T-cell (primary cell): ENCODE data around the gene CA5A. TPM values are rescaled to one million over a fixed set of nuclear protein-coding genes. Genes with fewer than 3 reads are reported as not detected.
A peak's percentile ranks its signal among the peaks of the same experiment; 100 is the strongest.

Experiments used
- ATAC-seq, 4 experiments: fragments of 200-7000 bp in 3 of 4; fragments of 150-1000 bp in 1 of 4; cut with Tn5 transposase; replicated peaks in 1 of 4; 1 replicate in 3 of 4; 2 replicates in 1 of 4; pipeline ENCODE4 v1.10.0; 2021; ENCODE audit warnings: moderate library complexity in 3 of 4, mild to moderate bottlenecking in 2 of 4, moderate number of reproducible peaks in 1 of 4
- CTCF ChIA-PET, 2 donors: fragments of 300-600 bp; sonication (Branson Sonifier 250); formaldehyde crosslinking; loops; one replicate each; lab custom pipeline; 2022; ENCODE audit warnings: antibody characterized with exemption in 2 of 2; lab: Charles Lee
- POLR2A ChIA-PET, 2 donors: fragments of 300-600 bp; sonication (Branson Sonifier 250); formaldehyde crosslinking; loops; one replicate each; lab custom pipeline; 2022; ENCODE audit warnings: antibody characterized with exemption in 2 of 2; lab: Charles Lee
- DNase-seq, 35 experiments: peaks; one replicate each; pipeline versions ENCODE4 v3.0.0 to v3.0.0-alpha.2; 2013 to 2023
- H3K27ac ChIP-seq: one replicate; pipeline ENCODE4 v1.5.1; 2013; ENCODE audit warnings: low read length
- H3K27me3 ChIP-seq, 2 experiments: replicated peaks in 1 of 2; 1 replicate in 1 of 2; 2 replicates in 1 of 2; pipeline versions ENCODE4 v1.6.1 to v1.7.0; 2013; ENCODE audit warnings: low read length in 1 of 2, mixed read lengths in 1 of 2; ENCODE audit not compliant: control insufficient read depth in 2 of 2, insufficient read depth in 2 of 2; ENCODE audit errors: extremely low read depth in 1 of 2
- H3K36me3 ChIP-seq, 2 donors: 1 replicate in 1 of 2; 2 replicates in 1 of 2; pipeline versions ENCODE4 v1.6.1 to v1.7.0; 2013; ENCODE audit warnings: low read length in 1 of 2; ENCODE audit not compliant: control insufficient read depth in 2 of 2, insufficient read depth in 1 of 2; ENCODE audit errors: extremely low read depth in 1 of 2
- H3K4me1 ChIP-seq, 2 experiments: 1 replicate in 1 of 2; 2 replicates in 1 of 2; pipeline versions ENCODE4 v1.6.1 to v1.7.0; 2013; ENCODE audit warnings: low read length in 2 of 2, mixed read lengths in 1 of 2; ENCODE audit not compliant: insufficient read depth in 2 of 2, control insufficient read depth in 1 of 2; ENCODE audit errors: extremely low read depth in 1 of 2
- H3K4me3 ChIP-seq, 2 donors: 1 replicate in 1 of 2; 2 replicates in 1 of 2; pipeline versions ENCODE4 v1.5.1 to v1.7.0; 2013; ENCODE audit warnings: mild to moderate bottlenecking in 2 of 2, low read length in 1 of 2, moderate library complexity in 1 of 2; ENCODE audit not compliant: control insufficient read depth in 1 of 2; ENCODE audit errors: extremely low read depth in 1 of 2
- H3K9me3 ChIP-seq: 2 replicates; pipeline ENCODE4 v1.7.0; 2013
- H3K27ac Mint-ChIP-seq, 2 donors: one replicate each; pipeline ENCODE4 v1.8.0; 2020 to 2021; ENCODE audit warnings: mild to moderate bottlenecking in 2 of 2, mixed read lengths in 2 of 2
- H3K27me3 Mint-ChIP-seq, 2 donors: one replicate each; pipeline ENCODE4 v1.8.0; 2021 to 2022; ENCODE audit warnings: mixed read lengths in 2 of 2
- H3K36me3 Mint-ChIP-seq: one replicate; pipeline ENCODE4 v1.8.0; 2021; ENCODE audit warnings: mixed read lengths
- H3K4me1 Mint-ChIP-seq, 3 donors: one replicate each; pipeline ENCODE4 v1.8.0; 2020 to 2022; ENCODE audit warnings: mixed read lengths in 3 of 3, mild to moderate bottlenecking in 1 of 3
- H3K4me3 Mint-ChIP-seq, 3 donors: one replicate each; pipeline ENCODE4 v1.8.0; 2020 to 2022; ENCODE audit warnings: mild to moderate bottlenecking in 3 of 3, mixed read lengths in 3 of 3, moderate library complexity in 3 of 3
- H3K9me3 Mint-ChIP-seq, 3 donors: one replicate each; pipeline ENCODE4 v1.8.0; 2020 to 2022; ENCODE audit warnings: mixed read lengths in 3 of 3
- WGBS: methylation state at CpG from one replicate; pipeline ENCODE4 v1.1.5; 2013; ENCODE audit warnings: missing lambda C conversion rate; ENCODE audit not compliant: insufficient coverage; 5-methylcytosine and 5-hydroxymethylcytosine counted together
- total RNA-seq, 35 experiments: library from RNA in 6 of 35; stranded (reverse) in 6 of 35; fragments of 120-200 nt in 1 of 35; gene quantifications; one replicate each; pipeline versions ENCODE4 v1.2.1 to v1.2.4 and lab custom pipeline; 2013 to 2026

Gene CA5A
- total RNA-seq, 5 donors from 2014 or later (not counting 1 experiment from before 2014, with no cell fraction given): 0.20 TPM; not detected in 4

GRCh38 chr16:87966064-87966645, 29.8 kb upstream of the CA5A start:
- no peak for ATAC-seq
- peaks cover 0 to 7% of the 10 kb centered on the region in 2 donors for H3K36me3 ChIP-seq
- DNase-seq: no peak
- H3K27ac Mint-ChIP-seq: peak overlapping the region; percentile 70 to 73
- H3K4me1 ChIP-seq: peaks cover 16 to 42% of the 10 kb centered on the region in 2 experiments
- no peak overlapping the region for H3K27ac ChIP-seq
- POLR2A ChIA-PET: no interaction called here
- H3K27me3 ChIP-seq: no peaks in the 10 kb centered on the region
- H3K27me3 Mint-ChIP-seq: no peaks in the 10 kb centered on the region
- H3K4me3 Mint-ChIP-seq: peak overlapping the region in 1 of 3 donors; percentile 58
- H3K4me1 Mint-ChIP-seq: peaks cover 67 to 73% (median 68%) of the 10 kb centered on the region in 3 donors
- no peak overlapping the region for H3K4me3 ChIP-seq
- H3K36me3 Mint-ChIP-seq: peaks cover 20% of the 10 kb centered on the region
- no peaks in the 10 kb centered on the region for H3K9me3 ChIP-seq
- CTCF ChIA-PET: no interaction called here
- H3K9me3 Mint-ChIP-seq: peaks cover 0 to 4% (median 3%) of the 10 kb centered on the region in 3 donors
- 71% methylated on average over 2 of the region's 5 CpGs for WGBS

DNA sequence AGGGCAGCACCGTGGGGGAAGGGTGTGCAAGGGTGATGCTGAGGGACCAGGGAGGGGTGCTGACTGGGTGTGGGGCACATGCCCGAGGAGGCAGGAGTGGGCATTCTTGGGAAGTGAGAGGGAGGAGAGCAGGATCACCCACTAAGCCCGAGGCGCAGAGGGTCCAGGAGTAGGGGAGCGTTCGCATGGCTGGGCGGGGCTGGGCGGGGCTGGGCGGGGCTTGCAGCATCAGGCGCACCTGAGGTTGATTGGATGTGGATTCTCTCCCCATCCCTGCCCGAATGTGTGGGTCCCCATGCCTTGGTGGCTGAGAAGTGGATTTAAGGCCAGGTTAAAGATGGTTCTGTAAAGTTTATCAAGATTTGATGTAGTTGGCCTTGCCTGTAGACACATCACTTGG, 29.1 kb upstream of the CA5A start:
- Mint-ChIP-seq H3K4me3 (peak overlapping the region in 1 of 3 donors; percentile 63), H3K4me1 (peaks cover 72 to 77% (median 73%) of the 10 kb centered on the region in 3 donors), H3K9me3 (no peaks in the 10 kb centered on the region), H3K27me3 (no peaks in the 10 kb centered on the region), H3K36me3 (peaks cover 14% of the 10 kb centered on the region), H3K27ac (peak overlapping the region in 1 of 2 donors; percentile 71)
- peaks cover 16 to 42% of the 10 kb centered on the region in 2 experiments for H3K4me1 ChIP-seq
- H3K27ac ChIP-seq: no peak overlapping the region
- H3K27me3 ChIP-seq: no peaks in the 10 kb centered on the region
- WGBS: 100% methylated on average over 5 of the region's 11 CpGs
- no peaks in the 10 kb centered on the region for H3K9me3 ChIP-seq
- ChIA-PET POLR2A (no interaction called here), CTCF (no interaction called here)
- H3K36me3 ChIP-seq: peaks cover 0 to 6% of the 10 kb centered on the region in 2 donors
- no peak for DNase-seq
- H3K4me3 ChIP-seq: no peak overlapping the region
- ATAC-seq: no peak

- peaks cover 5% of the 10 kb centered on the region for H3K36me3 Mint-ChIP-seq
- peak overlapping the region; percentile 52 to 79 for H3K27ac Mint-ChIP-seq
- 94% methylated on average over 18 of the region's 19 CpGs for WGBS
- H3K4me1 Mint-ChIP-seq: peaks cover 75 to 81% (median 75%) of the 10 kb centered on the region in 3 donors
- ATAC-seq: no peak
- H3K4me3 ChIP-seq: no peak overlapping the region
- ChIA-PET POLR2A (interaction anchor here in 1 of 2 donors (0.5 kb wide), 1 partner anchor 199 kb away, joined by 10 read pairs; no protein-coding TSS in a partner anchor), CTCF (interaction anchor here in 1 of 2 donors (1.7 kb wide), 1 partner anchor 13 kb away, joined by 4 read pairs; the partner anchor contains the start of gene BANP)
- H3K27ac ChIP-seq: peak overlapping the region; percentile 8
- DNase-seq: no peak
- H3K27me3 ChIP-seq: no peaks in the 10 kb centered on the region
- peaks cover 16 to 52% of the 10 kb centered on the region in 2 experiments for H3K4me1 ChIP-seq
- no peaks in the 10 kb centered on the region for H3K9me3 ChIP-seq
- H3K27me3 Mint-ChIP-seq: no peaks in the 10 kb centered on the region
- no peaks in the 10 kb centered on the region for H3K9me3 Mint-ChIP-seq
- peak overlapping the region in 1 of 3 donors; percentile 63 for H3K4me3 Mint-ChIP-seq
- peaks cover 0 to 6% of the 10 kb centered on the region in 2 donors for H3K36me3 ChIP-seq
Measured at GRCh38 chr16:87964049-87964659, 27.8 kb upstream of the CA5A start.

DNA sequence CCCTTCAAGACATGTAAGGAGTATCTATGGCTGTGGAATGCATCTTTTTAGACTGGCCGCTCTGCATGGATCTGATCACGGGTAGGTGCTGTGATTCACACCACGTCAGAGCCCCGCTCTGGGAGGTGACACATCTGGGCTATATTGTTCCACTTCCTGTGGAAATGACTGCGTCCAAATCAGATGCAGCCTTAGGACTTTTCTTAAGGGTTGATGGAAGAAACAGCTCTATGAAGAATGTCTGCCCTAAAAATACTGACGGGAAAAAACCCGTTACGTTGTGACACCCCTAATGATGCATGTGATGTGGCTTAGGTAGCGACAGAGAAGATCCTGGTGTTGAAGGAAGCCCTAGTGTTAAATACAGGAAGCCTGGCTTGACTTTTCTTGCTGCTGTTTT, 27.1 kb upstream of the CA5A start:
- peaks cover 3% of the 10 kb centered on the region for H3K36me3 Mint-ChIP-seq
- 4% methylated on average over 7 of the region's 9 CpGs for WGBS
- peak; percentile 80 to 90 (median 88) for ATAC-seq
- CTCF ChIA-PET: interaction anchor here in 1 of 2 donors (1.7 kb wide), 1 partner anchor 12 kb away, joined by 4 read pairs; the partner anchor contains the start of gene BANP
- H3K27me3 Mint-ChIP-seq: no peaks in the 10 kb centered on the region
- POLR2A ChIA-PET: interaction anchor here in 1 of 2 donors (0.5 kb wide), 1 partner anchor 199 kb away, joined by 10 read pairs; no protein-coding TSS in a partner anchor
- peaks cover 75 to 81% (median 78%) of the 10 kb centered on the region in 3 donors for H3K4me1 Mint-ChIP-seq
- Histone ChIP-seq H3K27ac (peak overlapping the region; percentile 8), H3K9me3 (no peaks in the 10 kb centered on the region), H3K4me1 (peaks cover 19 to 56% of the 10 kb centered on the region in 2 experiments), H3K27me3 (no peaks in the 10 kb centered on the region), H3K4me3 (no peak overlapping the region), H3K36me3 (peaks cover 5 to 6% of the 10 kb centered on the region in 2 donors)
- DNase-seq: peak in 33 of 35 experiments; percentile 26 to 69 (median 47)
- H3K9me3 Mint-ChIP-seq: no peaks in the 10 kb centered on the region
- peak overlapping the region in 2 of 3 donors; percentile 55 to 63 for H3K4me3 Mint-ChIP-seq
- H3K27ac Mint-ChIP-seq: peak overlapping the region; percentile 16 to 79

DNA sequence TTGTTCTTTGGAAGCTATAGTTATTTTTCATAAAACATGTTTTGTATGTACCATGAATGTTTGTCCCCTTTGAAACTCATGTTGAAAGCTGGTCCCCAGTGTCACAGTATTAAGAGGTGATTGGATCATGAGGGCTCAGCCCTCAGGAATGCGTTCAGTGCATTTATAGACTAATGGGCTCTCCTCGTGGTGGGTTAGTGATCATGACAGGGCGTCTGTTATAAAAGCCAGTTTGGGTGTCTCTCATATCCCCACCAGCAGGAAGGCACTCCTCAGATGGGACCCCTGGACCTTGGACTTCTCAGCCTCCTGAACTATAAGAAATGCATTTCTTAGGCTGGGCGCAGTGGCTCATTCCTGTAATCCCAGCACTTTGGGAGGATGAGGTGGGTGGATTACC, 25.3 kb upstream of the CA5A start:
- H3K4me3 Mint-ChIP-seq: no peak overlapping the region
- DNase-seq (no peak), ATAC-seq (no peak)
- peaks cover 15% of the 10 kb centered on the region for H3K36me3 Mint-ChIP-seq
- ChIA-PET POLR2A (interaction anchor here in 1 of 2 donors (0.6 kb wide), 1 partner anchor 113 kb away, joined by 4 read pairs; no protein-coding TSS in a partner anchor), CTCF (no interaction called here)
- H3K9me3 Mint-ChIP-seq: no peaks in the 10 kb centered on the region
- WGBS: 100% methylated on average over 1 of the region's 4 CpGs
- no peak overlapping the region for H3K27ac Mint-ChIP-seq
- H3K27me3 Mint-ChIP-seq: no peaks in the 10 kb centered on the region
- Histone ChIP-seq H3K9me3 (no peaks in the 10 kb centered on the region), H3K4me1 (peaks cover 26 to 68% of the 10 kb centered on the region in 2 experiments), H3K4me3 (no peak overlapping the region), H3K36me3 (peaks cover 6 to 9% of the 10 kb centered on the region in 2 donors), H3K27me3 (no peaks in the 10 kb centered on the region), H3K27ac (no peak overlapping the region)
- peaks cover 85 to 92% (median 92%) of the 10 kb centered on the region in 3 donors for H3K4me1 Mint-ChIP-seq

DNA sequence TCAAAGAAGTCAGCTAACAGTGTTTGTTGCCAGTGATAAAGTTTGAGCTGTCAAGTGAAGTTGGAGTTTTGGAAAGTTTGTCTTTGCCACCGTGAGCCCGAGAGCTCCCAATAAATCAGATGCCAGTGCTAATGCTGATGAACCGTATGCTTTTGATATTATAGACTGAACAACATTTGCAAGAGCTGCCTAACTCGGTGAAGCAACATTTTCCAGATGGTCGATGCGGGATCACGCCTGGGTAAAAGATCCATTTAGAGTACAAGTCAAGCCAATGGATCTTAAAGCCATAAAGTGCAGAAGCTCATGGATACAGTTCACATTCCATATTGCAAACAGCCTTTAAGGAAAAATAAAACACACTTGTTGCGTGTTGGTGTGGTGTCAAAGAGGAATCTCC, 24.5 kb upstream of the CA5A start:
- CTCF ChIA-PET: no interaction called here
- Mint-ChIP-seq H3K9me3 (no peaks in the 10 kb centered on the region), H3K27me3 (no peaks in the 10 kb centered on the region), H3K36me3 (peaks cover 15% of the 10 kb centered on the region), H3K4me1 (peaks cover 85 to 92% (median 92%) of the 10 kb centered on the region in 3 donors), H3K4me3 (peak overlapping the region in 1 of 3 donors; percentile 89), H3K27ac (no peak overlapping the region)
- H3K9me3 ChIP-seq: no peaks in the 10 kb centered on the region
- 95% methylated on average over 4 of the region's 8 CpGs for WGBS
- no peaks in the 10 kb centered on the region for H3K27me3 ChIP-seq
- H3K4me3 ChIP-seq: no peak overlapping the region
- peaks cover 6 to 9% of the 10 kb centered on the region in 2 donors for H3K36me3 ChIP-seq
- ATAC-seq: no peak
- POLR2A ChIA-PET: no interaction called here
- no peak overlapping the region for H3K27ac ChIP-seq
- no peak for DNase-seq
- H3K4me1 ChIP-seq: peaks cover 26 to 70% of the 10 kb centered on the region in 2 experiments
